ENCODE results near the gene UBQLN4.

UBQLN4 gene

GRCh38 chr1:156053768-156054499, at the start of gene UBQLN4:
UBQLN4 (minus strand) TSS chr1:156053798; CDS start chr1:156053701, 97 bp downstream.
- peak; percentile 92 for DNase-seq (ENCODE audit: extremely low spot score)
- ChIA-PET CTCF (interaction anchor here (0.6 to 3.0 kb wide), 6 partner anchors 8 to 612 kb away, joined by 3 to 13 read pairs (median 4); no protein-coding TSS in a partner anchor), POLR2A (interaction anchor here (0.6 to 2.3 kb wide), 7 partner anchors 11 to 116 kb away, joined by 3 to 11 read pairs (median 4); partner anchors contain the start of gene MEX3A)
- TF ChIP-seq FOXA1 (IDR thresholded peaks at IDR 0.05) = no peak
- no peak for TF ChIP-seq HDGF (IDR thresholded peaks at IDR 0.05; ENCODE audit: borderline replicate concordance)
- peak; percentile 65; the same call in 1 of the 2 replicates for TF ChIP-seq FOXM1 (IDR thresholded peaks at IDR 0.05; ENCODE audit: borderline replicate concordance)
- no peak for TF ChIP-seq ZNF384 (IDR thresholded peaks at IDR 0.05)
- no peak for TF ChIP-seq NFRKB (IDR thresholded peaks at IDR 0.05)
- no peak for TF ChIP-seq FOXK2 (IDR thresholded peaks at IDR 0.05)

GRCh38 chr1:156102633-156103511, 49.3 kb upstream of the UBQLN4 start:
- POLR2A ChIA-PET = interaction anchor here (0.8 to 11.3 kb wide), 4 partner anchors 11 to 27 kb away, joined by 3 to 60 read pairs (median 7); partner anchors contain the start of gene LMNA
- CTCF ChIA-PET = interaction anchor here (0.7 to 2.0 kb wide), 4 partner anchors 12 to 122 kb away, joined by 3 to 12 read pairs (median 4); no protein-coding TSS in a partner anchor
- TF ChIP-seq BHLHE40 (IDR thresholded peaks at IDR 0.05; ENCODE audit: borderline replicate concordance) (no peak), PKNOX1 (IDR thresholded peaks at IDR 0.05) (no peak), ZNF384 (IDR thresholded peaks at IDR 0.05) (no peak), HDGF (IDR thresholded peaks at IDR 0.05; ENCODE audit: borderline replicate concordance) (no peak), L3MBTL2 (conservative IDR thresholded peaks at IDR 0.05) (no peak)
- no peak for DNase-seq (ENCODE audit: extremely low spot score)

GRCh38 chr1:156101880-156102279, 48.3 kb upstream of the UBQLN4 start:
- no peak for DNase-seq (ENCODE audit: extremely low spot score)
- CTCF ChIA-PET = interaction anchor here (2.0 to 13.4 kb wide), 2 partner anchors 28 kb away, joined by 12 to 255 read pairs; no protein-coding TSS in a partner anchor
- POLR2A ChIA-PET = interaction anchor here (1.5 to 11.3 kb wide), 3 partner anchors 12 to 27 kb away, joined by 5 to 60 read pairs (median 9); partner anchors contain the start of gene LMNA
- TF ChIP-seq NFRKB (IDR thresholded peaks at IDR 0.05) (no peak), PKNOX1 (IDR thresholded peaks at IDR 0.05) (no peak), LEF1 (IDR thresholded peaks at IDR 0.05; ENCODE audit: borderline replicate concordance) (no peak), SUZ12 (IDR thresholded peaks at IDR 0.05) (no peak), L3MBTL2 (conservative IDR thresholded peaks at IDR 0.05) (no peak), ELF4 (IDR thresholded peaks at IDR 0.05) (no peak), TARDBP (IDR thresholded peaks at IDR 0.05) (no peak), SP1 (IDR thresholded peaks at IDR 0.05) (no peak), HDGF (IDR thresholded peaks at IDR 0.05; ENCODE audit: borderline replicate concordance) (no peak), FOXK2 (IDR thresholded peaks at IDR 0.05) (no peak), ZNF384 (IDR thresholded peaks at IDR 0.05) (no peak), CTBP1 (IDR thresholded peaks at IDR 0.05; ENCODE audit: borderline replicate concordance) (no peak), FOXM1 (IDR thresholded peaks at IDR 0.05; ENCODE audit: borderline replicate concordance) (no peak)

- ChIA-PET POLR2A (interaction anchor here (1.8 to 11.3 kb wide), 3 partner anchors 14 to 112 kb away, joined by 6 to 60 read pairs (median 32); partner anchors contain the start of genes LMNA and PMF1), CTCF (interaction anchor here (1.1 to 13.4 kb wide), 3 partner anchors 21 to 41 kb away, joined by 4 to 255 read pairs (median 50); no protein-coding TSS in a partner anchor)
- no peak for DNase-seq (ENCODE audit: extremely low spot score)
- TF ChIP-seq SUZ12 (IDR thresholded peaks at IDR 0.05) (no peak), HDGF (IDR thresholded peaks at IDR 0.05; ENCODE audit: borderline replicate concordance) (no peak), NFRKB (IDR thresholded peaks at IDR 0.05) (no peak), SP1 (IDR thresholded peaks at IDR 0.05) (no peak), BHLHE40 (IDR thresholded peaks at IDR 0.05; ENCODE audit: borderline replicate concordance) (no peak), PKNOX1 (IDR thresholded peaks at IDR 0.05) (no peak)
Measured at GRCh38 chr1:156100205-156100995, 46.8 kb upstream of the UBQLN4 start.

GRCh38 chr1:156099282-156099681, 45.7 kb upstream of the UBQLN4 start:
- no peak for TF ChIP-seq BHLHE40 (IDR thresholded peaks at IDR 0.05; ENCODE audit: borderline replicate concordance)
- no peak for TF ChIP-seq NFRKB (IDR thresholded peaks at IDR 0.05)
- TF ChIP-seq FOXM1 (IDR thresholded peaks at IDR 0.05; ENCODE audit: borderline replicate concordance) = no peak
- TF ChIP-seq PKNOX1 (IDR thresholded peaks at IDR 0.05) = no peak
- no peak for TF ChIP-seq FOXA1 (IDR thresholded peaks at IDR 0.05)
- no peak for TF ChIP-seq ARNT (IDR thresholded peaks at IDR 0.05)
- TF ChIP-seq TARDBP (IDR thresholded peaks at IDR 0.05) = no peak
- no peak for TF ChIP-seq ZNF384 (IDR thresholded peaks at IDR 0.05)
- ChIA-PET CTCF (interaction anchor here (1.1 to 13.4 kb wide), 6 partner anchors 17 to 126 kb away, joined by 3 to 255 read pairs (median 4); no protein-coding TSS in a partner anchor), POLR2A (interaction anchor here (1.8 to 11.3 kb wide), 3 partner anchors 15 to 114 kb away, joined by 6 to 60 read pairs (median 32); partner anchors contain the start of genes LMNA and PMF1)
- no peak for DNase-seq (ENCODE audit: extremely low spot score)
